ENCODE results near the gene GALNT2.

GRCh38 chr1:230272557-230272956, 205.5 kb downstream of the GALNT2 start:
- TF ChIP-seq CTCF (IDR thresholded peaks at IDR 0.05 in 8 of 11, conservative IDR thresholded peaks at IDR 0.05 in 3 of 11) (no peak), POLR2A (IDR thresholded peaks at IDR 0.05) (no peak), POLR2AphosphoS5 (IDR thresholded peaks at IDR 0.05) (no peak)

Data from spleen (tissue), 7 donors.